ENCODE data around the gene ZNF19.

DNA sequence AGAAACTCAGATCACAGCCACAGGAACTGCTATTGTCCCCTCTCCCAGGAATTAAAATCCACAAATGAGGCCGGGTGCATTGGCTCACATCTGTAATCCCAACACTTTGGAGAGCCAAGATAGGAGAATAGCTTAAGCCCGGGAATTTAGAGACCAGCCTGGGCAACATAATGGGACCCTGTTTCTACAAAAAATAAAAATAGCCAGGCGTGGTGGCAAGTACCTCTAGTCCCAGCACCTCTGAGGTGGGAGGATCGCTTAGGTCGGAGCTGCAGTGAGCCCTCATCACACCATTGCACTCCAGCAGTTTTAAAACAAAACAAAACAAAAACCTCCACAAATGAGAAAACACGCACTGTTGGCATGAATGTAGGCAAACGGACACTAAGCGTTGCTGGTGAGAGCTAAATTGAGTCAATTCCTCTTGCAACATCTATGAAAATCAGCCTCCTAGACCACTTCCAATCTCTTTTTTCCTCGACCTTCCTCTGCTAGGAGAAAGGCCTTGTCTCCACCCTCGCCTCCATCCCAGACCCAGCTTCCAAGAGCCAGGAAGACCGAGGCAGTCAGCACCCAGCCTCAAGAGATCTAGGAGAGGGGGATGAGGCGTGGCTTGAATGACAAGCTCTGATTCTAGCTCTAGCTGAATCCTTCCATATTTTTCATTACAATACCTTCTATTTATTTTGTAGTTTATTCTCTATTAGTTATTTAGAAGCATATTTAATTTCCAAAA lies 62.1 kb downstream of the ZNF19 start:
- no peak for TF ChIP-seq POLR2A (IDR thresholded peaks at IDR 0.05; ENCODE audit: low read length)
- no peak for TF ChIP-seq GATA1 (IDR thresholded peaks at IDR 0.05; ENCODE audit: low read depth, low read length)
